Activated CD8-positive, alpha-beta memory T cell treated with anti-CD3 and anti-CD28 coated beads, Interleukin-2, amount 10 ng/mL, durations not matched to agents 7 days and 5 days (primary cell): ENCODE data around the gene ACAP3. TPM values are rescaled to one million over a fixed set of nuclear protein-coding genes. Genes with fewer than 3 reads are reported as not detected.
"Not testable (repeated sequence)": the region's sequence is repeated elsewhere in the genome, so short reads cannot be mapped to it uniquely, and the experiment has no call there.

Experiments
- ATAC-seq: fragments of 150-1000 bp; cut with Tn5 transposase; one replicate; pipeline ENCODE4 v1.10.0; 2021; ENCODE audit warnings: moderate library complexity
- CTCF ChIA-PET: fragments of 350-600 bp; sonication (Branson Sonifier 250); formaldehyde crosslinking; loops from one replicate; lab custom pipeline; 2021; ENCODE audit warnings: antibody characterized with exemption; lab: Charles Lee
- DNase-seq: peaks from one replicate; pipeline ENCODE4 v3.0.0-alpha.2; 2020
- H3K27ac Mint-ChIP-seq: one replicate; pipeline ENCODE4 v1.8.0; 2021; ENCODE audit warnings: mild to moderate bottlenecking, mixed read lengths
- H3K27me3 Mint-ChIP-seq: one replicate; pipeline ENCODE4 v1.8.0; 2021; ENCODE audit warnings: mixed read lengths
- H3K36me3 Mint-ChIP-seq: one replicate; pipeline ENCODE4 v1.8.0; 2021; ENCODE audit warnings: mild to moderate bottlenecking, mixed read lengths
- H3K4me1 Mint-ChIP-seq: one replicate; pipeline ENCODE4 v1.8.0; 2021; ENCODE audit warnings: mixed read lengths
- H3K4me3 Mint-ChIP-seq: one replicate; pipeline ENCODE4 v1.8.0; 2021; ENCODE audit warnings: mild to moderate bottlenecking, moderate library complexity, mixed read lengths
- H3K9me3 Mint-ChIP-seq: one replicate; pipeline ENCODE4 v1.8.0; 2022; ENCODE audit warnings: low read depth, mixed read lengths
- total RNA-seq, 2 experiments: library from RNA; stranded (reverse); gene quantifications; one replicate each; pipeline ENCODE4 v1.2.3, GENCODE V29; 2021

The ACAP3 gene
- total RNA-seq, 2 experiments from 2014 or later: 71.7 to 99.9 TPM

DNA sequence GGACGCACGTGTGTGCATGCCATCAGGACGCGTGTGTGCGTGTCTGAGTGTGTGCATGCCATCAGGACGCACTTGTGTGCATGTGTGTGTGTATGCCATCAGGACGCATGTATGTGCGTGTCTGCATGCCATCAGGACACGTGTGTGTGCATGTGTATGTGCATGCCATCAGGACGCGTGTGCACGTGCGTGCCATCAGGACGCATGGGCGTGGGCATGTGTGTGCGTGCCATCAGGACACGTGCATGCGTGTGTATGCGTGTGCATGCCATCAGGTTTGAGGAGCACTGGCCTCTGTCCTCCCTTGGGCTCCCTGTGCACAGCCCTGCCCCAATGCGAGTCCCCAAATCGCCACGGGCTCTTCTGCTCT lies 48.6 kb downstream of the ACAP3 start:
- no peak for DNase-seq
- CTCF ChIA-PET: no interaction called here
- Mint-ChIP-seq H3K27me3 (no peaks in the 10 kb centered on the region), H3K4me3 (no peak overlapping the region), H3K4me1 (peaks cover 10% of the 10 kb centered on the region), H3K36me3 (peaks cover 37% of the 10 kb centered on the region), H3K9me3 (no peaks in the 10 kb centered on the region), H3K27ac (no peak overlapping the region)
- ATAC-seq: no peak

DNA sequence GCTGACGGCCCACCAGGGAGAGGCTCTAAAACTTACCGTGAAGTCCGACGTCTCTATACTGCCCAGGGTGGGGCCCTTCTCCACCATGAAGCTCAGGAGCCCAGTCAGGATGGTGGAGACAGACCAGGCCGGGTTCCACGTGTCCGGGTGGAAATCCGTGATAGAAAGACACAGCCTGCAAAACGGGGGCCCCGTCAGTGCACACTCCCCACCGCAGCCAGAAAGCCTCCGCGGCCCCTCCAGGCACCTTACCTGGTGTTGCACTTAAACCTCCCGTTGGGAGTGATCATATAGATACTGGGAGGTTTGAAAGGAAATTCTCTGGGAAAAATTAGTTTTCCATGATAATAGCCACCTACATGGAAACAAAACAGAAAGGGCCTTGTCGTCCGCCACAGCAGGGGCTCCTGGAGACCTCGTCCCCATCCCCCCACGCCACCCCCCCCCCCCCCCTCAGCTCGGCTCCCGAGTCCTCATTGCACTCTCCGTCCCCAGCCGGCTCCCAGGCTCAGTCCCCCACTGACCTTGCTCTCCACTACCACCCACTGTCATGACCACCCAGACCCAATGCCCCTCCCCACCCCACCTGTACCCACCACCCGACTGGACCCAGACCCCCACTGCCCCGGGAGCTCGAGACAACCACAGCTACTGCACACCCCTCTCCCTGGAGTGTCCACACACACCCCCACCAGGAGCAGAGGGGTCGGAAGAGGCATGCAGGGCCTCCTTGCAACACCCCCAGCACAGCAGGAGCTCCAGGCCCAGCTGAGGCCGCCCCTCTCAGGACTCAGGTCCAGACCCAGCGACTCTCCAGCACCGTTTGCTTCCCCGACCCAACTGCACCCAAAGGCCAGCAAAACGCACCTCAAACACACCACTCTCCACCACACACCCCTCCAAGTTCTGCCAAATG lies 50.5 kb downstream of the ACAP3 start:
- Mint-ChIP-seq H3K36me3 (peaks cover 32% of the 10 kb centered on the region), H3K9me3 (no peaks in the 10 kb centered on the region), H3K4me1 (peaks cover 10% of the 10 kb centered on the region), H3K27ac (no peak overlapping the region), H3K27me3 (no peaks in the 10 kb centered on the region), H3K4me3 (no peak overlapping the region)
- CTCF ChIA-PET: interaction anchor here (0.7 kb wide), 2 partner anchors 48 to 98 kb away, joined by 4 to 5 read pairs; no protein-coding TSS in a partner anchor
- ATAC-seq (no peak), DNase-seq (no peak)

DNA sequence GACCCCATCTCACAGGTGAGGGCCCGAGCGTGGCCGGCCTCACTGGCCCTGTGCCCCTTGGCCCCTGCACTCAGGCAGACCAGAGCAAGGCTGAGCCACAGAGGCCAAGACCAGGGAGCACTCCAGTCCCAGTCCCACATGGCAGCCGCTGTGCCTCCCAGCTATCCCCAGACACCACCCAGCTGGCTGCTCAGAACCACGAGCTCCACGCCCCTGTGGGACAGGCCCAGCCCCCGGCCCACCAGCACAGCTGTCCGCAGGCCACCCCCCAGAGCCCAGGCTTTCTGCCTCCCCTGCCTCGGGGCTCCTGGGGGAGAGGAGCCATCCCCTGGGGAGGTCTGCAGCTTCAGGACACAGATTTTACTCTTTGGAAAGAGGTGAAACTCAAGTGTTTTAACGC lies 52.1 kb downstream of the ACAP3 start:
- no peak for DNase-seq
- Mint-ChIP-seq H3K4me3 (no peak overlapping the region), H3K36me3 (peaks cover 27% of the 10 kb centered on the region), H3K27ac (no peak overlapping the region), H3K9me3 (no peaks in the 10 kb centered on the region), H3K27me3 (no peaks in the 10 kb centered on the region), H3K4me1 (peaks cover 11% of the 10 kb centered on the region)
- ATAC-seq: no peak
- CTCF ChIA-PET: no interaction called here

DNA sequence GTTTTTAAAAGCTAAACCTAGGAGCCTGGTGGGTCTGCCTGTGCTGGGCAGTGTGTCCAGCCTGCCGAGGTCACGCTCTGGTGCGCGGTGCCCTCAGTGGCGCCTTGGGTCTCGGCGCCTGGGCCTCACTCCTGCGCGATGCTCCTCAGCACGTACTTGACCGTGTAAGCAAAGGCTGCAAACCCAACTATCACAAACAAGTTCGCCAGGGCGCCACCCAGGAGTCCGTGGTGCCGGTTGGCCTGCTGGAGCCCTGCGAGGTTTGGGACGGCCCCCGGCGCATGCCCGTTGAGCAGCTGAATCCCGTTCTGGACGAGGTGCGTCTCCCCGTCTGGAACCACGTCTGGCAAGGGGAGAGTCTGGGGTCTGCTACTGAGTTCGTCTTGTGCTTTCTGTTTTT lies 52.7 kb downstream of the ACAP3 start:
- Mint-ChIP-seq H3K4me3 (no peak overlapping the region), H3K27me3 (no peaks in the 10 kb centered on the region), H3K36me3 (peaks cover 26% of the 10 kb centered on the region), H3K9me3 (no peaks in the 10 kb centered on the region), H3K27ac (no peak overlapping the region), H3K4me1 (peaks cover 15% of the 10 kb centered on the region)
- ATAC-seq (no peak), DNase-seq (no peak)
- CTCF ChIA-PET: no interaction called here

DNA sequence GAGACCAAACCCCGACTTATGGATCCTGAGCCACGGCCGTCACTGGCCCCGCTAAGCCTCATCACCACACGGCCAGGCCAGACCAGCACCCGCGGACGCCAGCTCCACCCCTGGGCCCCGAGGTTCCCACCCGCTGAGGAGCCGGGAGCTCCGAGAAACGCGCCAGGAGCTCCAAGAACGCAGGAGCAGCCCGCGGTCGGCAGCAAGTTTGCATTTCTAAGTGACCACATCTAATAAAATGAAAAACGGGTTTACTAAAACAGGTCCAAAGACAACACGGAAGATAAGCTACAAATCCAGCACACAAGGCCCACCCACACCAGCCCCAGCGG lies 53.1 kb downstream of the ACAP3 start:
- CTCF ChIA-PET: no interaction called here
- Mint-ChIP-seq H3K9me3 (no peaks in the 10 kb centered on the region), H3K27me3 (no peaks in the 10 kb centered on the region), H3K27ac (no peak overlapping the region), H3K4me1 (peaks cover 17% of the 10 kb centered on the region), H3K4me3 (no peak overlapping the region), H3K36me3 (peaks cover 22% of the 10 kb centered on the region)
- DNase-seq (no peak), ATAC-seq (no peak)

DNA sequence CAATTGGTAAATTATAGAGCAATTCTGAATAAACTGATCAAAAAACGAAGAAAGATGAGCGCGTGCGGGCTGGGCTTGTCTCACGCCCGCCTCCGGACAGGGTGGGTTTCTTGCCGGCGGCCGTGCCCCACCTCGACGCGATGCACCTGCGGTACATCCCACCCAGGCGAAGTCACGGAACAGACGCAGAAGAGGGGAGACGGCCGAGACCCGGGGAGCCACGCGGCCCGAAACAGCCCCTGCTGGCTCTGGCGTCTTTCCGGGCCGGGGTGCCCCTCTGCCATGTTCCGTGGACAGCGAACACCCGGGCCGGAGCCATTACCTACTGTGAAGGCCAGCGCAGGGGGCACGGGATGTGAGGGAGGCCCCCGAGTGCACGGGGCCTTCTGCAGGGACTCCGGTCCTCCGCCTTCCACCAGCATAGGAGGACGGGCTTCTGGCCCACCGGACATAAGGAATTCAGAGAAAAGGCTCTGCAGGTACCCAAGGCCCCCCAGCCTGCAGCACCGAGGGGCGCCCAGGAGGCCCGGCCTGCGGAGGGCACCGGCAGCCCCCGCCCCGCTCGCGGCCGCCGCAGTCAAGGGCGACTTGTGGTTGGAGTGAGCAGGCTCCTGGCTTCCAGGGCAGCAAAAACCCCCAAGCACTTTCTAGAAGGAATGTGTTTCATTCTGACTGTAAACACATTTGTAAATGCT lies 53.6 kb downstream of the ACAP3 start:
- H3K4me1 Mint-ChIP-seq: peaks cover 18% of the 10 kb centered on the region
- peaks cover 19% of the 10 kb centered on the region for H3K36me3 Mint-ChIP-seq
- DNase-seq (no peak), ATAC-seq (no peak)
- no peaks in the 10 kb centered on the region for H3K27me3 Mint-ChIP-seq
- H3K4me3 Mint-ChIP-seq: no peak overlapping the region
- H3K27ac Mint-ChIP-seq: no peak overlapping the region
- CTCF ChIA-PET: no interaction called here
- H3K9me3 Mint-ChIP-seq: no peaks in the 10 kb centered on the region

DNA sequence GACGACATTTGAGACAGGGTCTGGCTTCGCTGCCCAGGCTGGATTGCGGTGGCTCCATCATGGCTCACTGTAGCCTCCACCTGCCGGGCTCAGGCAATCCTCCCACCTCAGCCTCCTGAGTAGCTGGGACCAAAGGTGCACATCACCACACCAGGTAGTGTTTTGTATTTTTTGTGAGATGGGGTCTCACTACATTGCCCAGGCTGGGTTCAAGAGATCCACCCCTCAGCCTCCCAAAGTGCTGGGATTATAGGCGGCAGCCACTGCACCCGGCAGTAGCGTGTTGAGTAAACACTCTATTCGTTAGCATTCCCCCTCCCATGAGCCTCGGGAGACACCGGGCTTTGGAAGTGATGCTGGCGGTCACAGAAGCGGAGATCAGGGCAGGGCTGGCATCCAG lies 54.4 kb downstream of the ACAP3 start:
- H3K4me3 Mint-ChIP-seq: no peak overlapping the region
- H3K36me3 Mint-ChIP-seq: peaks cover 19% of the 10 kb centered on the region
- no peaks in the 10 kb centered on the region for H3K27me3 Mint-ChIP-seq
- H3K27ac Mint-ChIP-seq: no peak overlapping the region
- DNase-seq (no peak), ATAC-seq (no peak)
- CTCF ChIA-PET: no interaction called here
- peaks cover 18% of the 10 kb centered on the region for H3K4me1 Mint-ChIP-seq
- no peaks in the 10 kb centered on the region for H3K9me3 Mint-ChIP-seq

DNA sequence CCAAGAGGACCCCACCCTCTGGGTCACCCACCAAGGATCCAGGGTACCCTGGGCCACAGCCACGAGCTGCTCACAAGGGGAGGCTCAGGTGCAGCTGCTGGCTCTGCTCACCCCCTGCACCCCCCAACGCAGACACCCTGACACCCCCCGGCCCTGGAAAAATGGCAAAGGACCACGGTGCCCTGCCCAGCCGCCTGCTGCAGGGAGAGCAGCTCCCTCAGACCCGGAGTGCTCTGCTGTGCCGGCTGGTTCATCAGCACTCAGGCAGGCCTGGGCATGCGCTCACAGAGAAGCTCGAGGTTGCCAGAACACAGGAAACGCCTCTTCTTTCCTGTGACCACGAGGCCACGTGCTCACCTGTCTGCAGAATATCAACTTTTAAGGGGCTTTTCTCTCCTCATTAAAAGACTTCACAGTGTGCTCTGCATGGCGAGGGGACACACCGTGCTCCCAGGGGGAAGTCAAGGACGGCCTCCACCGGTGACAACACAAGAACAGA lies 56.9 kb downstream of the ACAP3 start:
- CTCF ChIA-PET: interaction anchor here (0.7 to 1.8 kb wide), 13 partner anchors 9 to 266 kb away, joined by 3 to 46 read pairs (median 4); partner anchors contain the start of genes C1orf159, SDF4 and UBE2J2

DNA sequence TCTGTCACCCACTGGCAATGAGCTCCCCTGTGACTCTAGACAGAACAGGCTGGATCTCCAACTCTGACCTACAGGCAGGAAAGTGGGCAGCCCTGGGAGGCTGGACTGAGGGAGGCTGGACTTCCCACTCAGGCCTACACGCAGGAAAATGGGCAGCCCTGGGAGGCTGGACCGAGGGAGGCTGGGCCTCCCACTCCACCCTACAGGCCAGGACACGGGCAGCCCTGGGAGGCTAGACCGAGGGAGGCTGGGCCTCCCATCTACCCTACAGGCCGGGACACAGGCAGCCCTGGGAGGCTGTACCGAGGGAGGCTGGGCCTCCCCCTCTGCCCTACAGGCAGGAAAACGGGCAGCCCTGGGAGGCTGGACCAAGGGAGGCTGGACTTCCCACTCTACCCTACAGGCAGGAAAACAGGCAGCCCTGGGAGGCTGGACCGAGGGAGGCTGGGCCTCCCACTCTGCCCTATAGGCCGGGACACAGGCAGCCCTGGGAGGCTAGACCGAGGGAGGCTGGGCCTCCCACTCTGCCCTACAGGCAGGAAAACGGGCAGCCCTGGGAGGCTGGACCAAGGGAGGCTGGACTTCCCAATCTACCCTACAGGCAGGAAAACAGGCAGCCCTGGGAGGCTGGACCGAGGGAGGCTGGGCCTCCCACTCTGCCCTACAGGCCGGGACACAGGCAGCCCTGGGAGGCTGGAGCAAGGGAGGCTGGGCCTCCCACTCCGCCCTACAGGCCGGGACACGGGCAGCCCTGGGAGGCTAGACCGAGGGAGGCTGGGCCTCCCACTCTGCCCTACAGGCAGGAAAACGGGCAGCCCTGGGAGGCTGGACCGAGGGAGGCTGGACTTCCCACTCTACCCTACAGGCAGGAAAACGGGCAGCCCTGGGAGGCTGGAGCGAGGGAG lies 59.5 kb downstream of the ACAP3 start:
- CTCF ChIA-PET, ATAC-seq, H3K27ac Mint-ChIP-seq: not testable (repeated sequence)

More for the DNA sequence above, 56.9 kb downstream of the ACAP3 start:
- Mint-ChIP-seq H3K27ac (peak overlapping the region; percentile 81), H3K27me3 (peaks cover 3% of the 10 kb centered on the region), H3K9me3 (no peaks in the 10 kb centered on the region), H3K36me3 (peaks cover 13% of the 10 kb centered on the region), H3K4me1 (peaks cover 14% of the 10 kb centered on the region), H3K4me3 (no peak overlapping the region)
- peak; percentile 97 for ATAC-seq
- peak; percentile 88 for DNase-seq

DNA sequence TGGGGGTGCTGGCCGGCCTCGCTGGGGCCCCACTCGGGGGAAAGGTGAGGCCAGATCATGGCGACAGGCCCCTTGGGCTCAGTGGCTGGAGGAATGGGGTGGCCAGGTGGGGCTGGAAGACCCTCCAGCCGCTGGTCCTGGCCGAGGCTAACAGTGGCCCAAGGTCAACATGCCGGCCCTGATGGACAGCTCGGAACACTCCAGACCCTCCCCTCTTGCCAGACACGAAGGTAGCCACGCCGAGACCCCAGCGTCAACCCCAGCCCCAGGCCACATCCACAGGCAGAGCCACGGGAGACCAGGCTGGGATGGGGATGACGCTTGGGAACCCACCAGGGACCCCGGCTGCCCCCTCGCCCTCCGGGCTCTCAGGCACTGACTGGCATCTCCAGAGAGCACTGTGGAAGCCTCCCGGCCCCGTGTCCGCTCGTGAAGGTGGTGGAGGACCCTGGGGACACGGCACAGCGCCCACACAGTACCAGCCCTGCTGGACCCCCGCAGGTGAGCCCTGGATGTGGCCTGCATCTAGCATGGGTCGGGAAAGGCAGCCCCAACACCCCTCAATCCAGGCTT lies 60.3 kb downstream of the ACAP3 start:
- H3K36me3 Mint-ChIP-seq: peaks cover 4% of the 10 kb centered on the region
- no peak overlapping the region for H3K4me3 Mint-ChIP-seq
- no peaks in the 10 kb centered on the region for H3K9me3 Mint-ChIP-seq
- CTCF ChIA-PET: no interaction called here
- H3K27ac Mint-ChIP-seq: no peak overlapping the region
- H3K4me1 Mint-ChIP-seq: peaks cover 14% of the 10 kb centered on the region
- ATAC-seq (no peak), DNase-seq (no peak)
- peaks cover 3% of the 10 kb centered on the region for H3K27me3 Mint-ChIP-seq

More for the DNA sequence above, 59.5 kb downstream of the ACAP3 start:
- H3K4me3 Mint-ChIP-seq, H3K9me3 Mint-ChIP-seq, DNase-seq, H3K27me3 Mint-ChIP-seq, H3K36me3 Mint-ChIP-seq: not testable (repeated sequence)
- H3K4me1 Mint-ChIP-seq: peaks cover 14% of the 10 kb centered on the region

DNA sequence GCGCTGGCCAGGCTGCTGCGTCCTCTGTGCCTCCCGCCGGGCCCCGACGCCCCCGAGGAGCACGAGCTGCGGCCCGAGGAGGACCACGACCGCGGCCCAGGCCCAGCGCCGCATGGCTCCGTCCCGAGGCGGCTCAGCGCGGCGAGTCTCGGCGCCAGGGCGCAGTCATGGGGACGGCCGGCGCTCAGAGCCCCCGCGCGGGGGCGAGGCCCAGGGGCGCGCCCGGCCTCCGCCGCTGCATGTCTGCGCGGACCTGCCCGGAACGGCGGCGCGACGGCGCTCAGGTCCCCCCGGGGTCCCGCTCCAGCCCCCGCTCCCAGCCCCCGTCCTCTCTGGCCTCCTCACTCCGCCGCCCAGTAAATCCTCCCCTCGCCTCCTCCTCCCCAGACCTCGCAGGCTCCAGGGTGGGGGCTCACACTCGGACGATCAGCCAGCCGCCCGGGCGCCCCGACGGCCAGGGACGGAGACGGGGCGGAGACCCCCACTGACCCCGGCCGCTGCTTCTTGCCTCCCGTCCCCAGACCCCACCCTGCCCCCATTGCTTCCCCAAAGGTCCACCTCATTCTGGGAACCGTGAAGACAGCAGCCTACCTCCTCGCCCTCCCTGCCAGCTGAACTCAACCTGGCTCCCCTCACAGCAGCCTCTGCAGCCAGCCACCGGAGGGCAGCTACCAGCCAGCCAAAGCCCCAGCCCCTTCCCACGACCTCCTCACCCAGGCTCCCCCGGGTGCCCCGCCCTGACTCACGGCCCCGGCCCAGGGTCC lies 61.0 kb downstream of the ACAP3 start, which contains the start of gene C1QTNF12:
Gene C1QTNF12 (minus strand): TSS at position 146 of the 764 bp plus-strand sequence. CDS start 32 bp downstream, at position 114.
- Mint-ChIP-seq H3K9me3 (no peaks in the 10 kb centered on the region), H3K4me1 (peaks cover 14% of the 10 kb centered on the region), H3K27me3 (peaks cover 3% of the 10 kb centered on the region), H3K4me3 (no peak within 1 kb of the TSS), H3K27ac (no peak within 1 kb of the TSS), H3K36me3 (peaks cover 2% of the 10 kb centered on the region)
- ATAC-seq (no peak), DNase-seq (no peak)
- CTCF ChIA-PET: no interaction called here
